ENCODE results near the gene TRIM46. TPM values are rescaled to one million over a fixed set of nuclear protein-coding genes. Genes with fewer than 3 reads are reported as not detected.
A peak's percentile ranks its signal among the peaks of the same experiment; 100 is the strongest.

TRIM46 gene
- total and polyA plus RNA-seq, 2 of the 13 experiments (the other 11 are each of a cell fraction or from before 2014, with no cell fraction given), result 0.04 to 0.09 TPM

GRCh38 chr1:155135415-155136028 lies 38.1 kb upstream of the TRIM46 start, which contains the start of gene SLC50A1 (continued):
- TF ChIP-seq ARID4A (CRISPR knock-in tag; IDR thresholded peaks at IDR 0.05; ENCODE audit: borderline replicate concordance) (peak; percentile 69; the same call in 1 of the 2 replicates), IKZF4 (CRISPR knock-in tag; IDR thresholded peaks at IDR 0.05; ENCODE audit: borderline replicate concordance, low read depth, not compliant biosample characterization) (peak; percentile 49), ZNF615 (CRISPR knock-in tag; IDR thresholded peaks at IDR 0.05; ENCODE audit: borderline replicate concordance) (peak; percentile 50; the same call in 1 of the 2 replicates), TCF7 (IDR thresholded peaks at IDR 0.05; ENCODE audit: low read depth) (no peak), ZNF788 (CRISPR knock-in tag; IDR thresholded peaks at IDR 0.05; ENCODE audit: borderline replicate concordance) (no peak; the same call in 1 of the 2 replicates), ZNF432 (CRISPR knock-in tag; IDR thresholded peaks at IDR 0.05; ENCODE audit: borderline replicate concordance) (no peak), CREB1 (IDR thresholded peaks at IDR 0.05) (no peak; the same call in 1 of the 2 replicates), CREB1 (CRISPR knock-in tag; IDR thresholded peaks at IDR 0.05) (no peak), ZNF275 (CRISPR knock-in tag; IDR thresholded peaks at IDR 0.05; ENCODE audit: borderline replicate concordance) (no peak), ATF4 (CRISPR knock-in tag; IDR thresholded peaks at IDR 0.05) (0 out of 4 replicates have a peak, but pooled peaks of 1 of the 2 experiments have one; percentile 36), RFXAP (CRISPR knock-in tag; IDR thresholded peaks at IDR 0.05; ENCODE audit: borderline replicate concordance) (no peak; the same call in 1 of the 2 replicates), MLX (CRISPR knock-in tag; IDR thresholded peaks at IDR 0.05) (peak; percentile 63), ZNF431 (CRISPR knock-in tag; IDR thresholded peaks at IDR 0.05; ENCODE audit: borderline replicate concordance, low read depth) (peak; percentile 23; the same call in 1 of the 2 replicates), ZNF691 (CRISPR knock-in tag; IDR thresholded peaks at IDR 0.05; ENCODE audit: borderline replicate concordance, low read depth) (peak; percentile 69; the same call in 1 of the 2 replicates), MNT (IDR thresholded peaks at IDR 0.05) (peak; percentile 59), ZNF383 (CRISPR knock-in tag; IDR thresholded peaks at IDR 0.05; ENCODE audit: borderline replicate concordance) (peak; percentile 63; the same call in 1 of the 2 replicates), ZNF772 (CRISPR knock-in tag; IDR thresholded peaks at IDR 0.05) (peak; percentile 55; the same call in 1 of the 2 replicates)
